Uterus (tissue), 4 donors: Measurements from ENCODE around the gene SAMD4A. TPM values are rescaled to one million over a fixed set of nuclear protein-coding genes. Genes with fewer than 3 reads are reported as not detected.

Experiments
- DNase-seq, 2 donors: peaks; one replicate each; pipeline ENCODE4 v3.0.0-alpha.2; 2019 to 2020
- H3K27ac ChIP-seq, 2 donors: fragments of 200-600 bp; sonication (generic); 1 replicate in 1 of 2; 2 replicates in 1 of 2; pipeline ENCODE4 v1.5.1; 2016 to 2018
- H3K27me3 ChIP-seq, 2 donors: fragments of 200-600 bp; sonication (generic); one replicate each; pipeline ENCODE4 v1.5.1; 2018 to 2019; ENCODE audit warnings: control low read depth in 1 of 2
- H3K36me3 ChIP-seq, 2 donors: fragments of 200-600 bp; sonication (generic); one replicate each; pipeline ENCODE4 v1.5.1; 2019; ENCODE audit warnings: control low read depth in 1 of 2
- H3K4me1 ChIP-seq, 2 donors: fragments of 200-600 bp; sonication (generic); one replicate each; pipeline ENCODE4 v1.5.1; 2018 to 2019; ENCODE audit warnings: control low read depth in 1 of 2
- H3K4me3 ChIP-seq, 2 donors: fragments of 200-600 bp; sonication (generic); 1 replicate in 1 of 2; 2 replicates in 1 of 2; pipeline ENCODE4 v1.5.1; 2018 to 2019; ENCODE audit warnings: mild to moderate bottlenecking in 1 of 2
- H3K9me3 ChIP-seq, 2 donors: fragments of 200-600 bp; sonication (generic); one replicate each; pipeline ENCODE4 v1.5.1; 2019; ENCODE audit warnings: control low read depth in 1 of 2
- POLR2A ChIP-seq, 2 donors: fragments of 450-650 bp; IDR thresholded peaks; one replicate each; pipeline ENCODE4 v1.6.1; 2016; ENCODE audit warnings: antibody characterized with exemption in 2 of 2, mild to moderate bottlenecking in 1 of 2, moderate library complexity in 1 of 2
- intact Hi-C: fragments of 100-400 bp; cut with DNase I; formaldehyde crosslinking; loops from one replicate; pipeline ENCODE4 v1.15.1; 2023; ENCODE audit warnings: low total_unique reads
- total RNA-seq, 4 donors: library from RNA; depleted of rRNA in 3 of 4; stranded (reverse); fragments of >200 nt in 3 of 4; gene quantifications; one replicate each; pipeline versions ENCODE4 v1.1.0 to v1.2.4, GENCODE V29; 2014 to 2023
- TF ChIP-seq, protein P1 (sequence below), 4 experiments: fragments of 200-600 bp in 2 of 4; fragments of 450-650 bp in 2 of 4; sonication (generic) in 2 of 4; IDR thresholded peaks; one replicate each; pipeline ENCODE4 v1.5.1; 2016 to 2019; ENCODE audit warnings: antibody characterized with exemption in 4 of 4, mild to moderate bottlenecking in 2 of 4, moderate library complexity in 1 of 4
- donor health status: DM: yes; HTN: yes; CAD: no.

The SAMD4A gene
- total RNA-seq, 4 donors from 2014 or later: 46.9 to 67.8 (median 55.0) TPM

DNA sequence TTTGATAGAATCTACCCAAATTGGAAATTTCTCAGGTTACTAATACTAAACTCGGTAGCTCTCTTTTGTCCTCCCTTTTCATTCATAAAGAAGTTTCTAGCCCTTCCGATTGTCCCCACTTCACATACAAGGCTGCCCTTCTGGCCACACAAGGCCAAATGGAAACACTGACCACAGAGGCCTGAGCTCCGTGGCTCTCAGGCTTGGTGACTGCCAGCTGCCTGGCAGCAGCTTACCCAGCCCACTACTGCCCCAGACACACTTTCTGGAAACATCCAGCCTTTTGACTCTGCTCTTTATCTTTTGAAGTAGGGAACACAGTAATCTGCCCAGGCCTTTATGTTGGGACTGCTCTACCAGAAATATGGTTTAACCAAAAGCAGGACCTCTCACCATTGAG lies 168.5 kb downstream of the SAMD4A start:
- H3K27ac ChIP-seq: no peak overlapping the region
- TF ChIP-seq POLR2A (IDR thresholded peaks at IDR 0.05): no peak
- TF ChIP-seq, protein P1, sequence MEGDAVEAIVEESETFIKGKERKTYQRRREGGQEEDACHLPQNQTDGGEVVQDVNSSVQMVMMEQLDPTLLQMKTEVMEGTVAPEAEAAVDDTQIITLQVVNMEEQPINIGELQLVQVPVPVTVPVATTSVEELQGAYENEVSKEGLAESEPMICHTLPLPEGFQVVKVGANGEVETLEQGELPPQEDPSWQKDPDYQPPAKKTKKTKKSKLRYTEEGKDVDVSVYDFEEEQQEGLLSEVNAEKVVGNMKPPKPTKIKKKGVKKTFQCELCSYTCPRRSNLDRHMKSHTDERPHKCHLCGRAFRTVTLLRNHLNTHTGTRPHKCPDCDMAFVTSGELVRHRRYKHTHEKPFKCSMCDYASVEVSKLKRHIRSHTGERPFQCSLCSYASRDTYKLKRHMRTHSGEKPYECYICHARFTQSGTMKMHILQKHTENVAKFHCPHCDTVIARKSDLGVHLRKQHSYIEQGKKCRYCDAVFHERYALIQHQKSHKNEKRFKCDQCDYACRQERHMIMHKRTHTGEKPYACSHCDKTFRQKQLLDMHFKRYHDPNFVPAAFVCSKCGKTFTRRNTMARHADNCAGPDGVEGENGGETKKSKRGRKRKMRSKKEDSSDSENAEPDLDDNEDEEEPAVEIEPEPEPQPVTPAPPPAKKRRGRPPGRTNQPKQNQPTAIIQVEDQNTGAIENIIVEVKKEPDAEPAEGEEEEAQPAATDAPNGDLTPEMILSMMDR (IDR thresholded peaks at IDR 0.05): no peak
- H3K9me3 ChIP-seq: no peaks in the 10 kb centered on the region
- no peaks in the 10 kb centered on the region for H3K36me3 ChIP-seq
- no peaks in the 10 kb centered on the region for H3K4me1 ChIP-seq
- no peaks in the 10 kb centered on the region for H3K27me3 ChIP-seq
- DNase-seq: no peak
- H3K4me3 ChIP-seq: no peak overlapping the region
- intact Hi-C loops: no loop called here

DNA sequence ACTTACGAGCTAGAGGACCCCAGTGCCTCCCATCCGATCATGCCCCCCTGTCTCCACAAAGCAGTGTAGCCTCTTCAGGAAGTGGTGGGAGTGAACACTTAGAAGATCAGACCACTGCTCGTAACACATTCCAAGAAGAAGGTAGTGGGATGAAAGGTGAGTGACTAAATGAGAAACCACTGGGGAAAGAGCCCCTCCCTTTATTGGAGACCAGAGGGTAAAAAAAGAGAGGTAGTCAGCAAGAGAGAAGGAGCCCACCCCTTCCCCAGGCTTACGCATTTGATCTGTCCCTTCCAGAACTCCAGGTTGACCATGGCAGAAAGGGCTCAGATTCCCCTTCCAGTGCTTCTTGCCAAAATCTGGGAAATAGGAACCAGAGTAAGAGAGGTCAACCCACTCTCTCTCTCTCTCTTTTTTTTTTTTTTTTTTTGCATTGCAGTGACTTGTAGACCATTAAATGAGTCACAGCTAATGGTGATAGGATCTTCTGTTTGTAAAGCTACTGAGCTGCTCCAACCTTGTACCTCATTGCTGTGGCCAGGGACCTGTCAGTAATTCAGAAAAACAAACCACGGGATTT lies 170.3 kb downstream of the SAMD4A start:
- no peak for DNase-seq
- no peak overlapping the region for H3K27ac ChIP-seq
- TF ChIP-seq, protein P1 (IDR thresholded peaks at IDR 0.05): no peak
- TF ChIP-seq POLR2A (IDR thresholded peaks at IDR 0.05): no peak
- H3K9me3 ChIP-seq: no peaks in the 10 kb centered on the region
- H3K4me1 ChIP-seq: no peaks in the 10 kb centered on the region
- intact Hi-C loops: no loop called here
- H3K27me3 ChIP-seq: no peaks in the 10 kb centered on the region
- H3K36me3 ChIP-seq: no peaks in the 10 kb centered on the region
- no peak overlapping the region for H3K4me3 ChIP-seq

DNA sequence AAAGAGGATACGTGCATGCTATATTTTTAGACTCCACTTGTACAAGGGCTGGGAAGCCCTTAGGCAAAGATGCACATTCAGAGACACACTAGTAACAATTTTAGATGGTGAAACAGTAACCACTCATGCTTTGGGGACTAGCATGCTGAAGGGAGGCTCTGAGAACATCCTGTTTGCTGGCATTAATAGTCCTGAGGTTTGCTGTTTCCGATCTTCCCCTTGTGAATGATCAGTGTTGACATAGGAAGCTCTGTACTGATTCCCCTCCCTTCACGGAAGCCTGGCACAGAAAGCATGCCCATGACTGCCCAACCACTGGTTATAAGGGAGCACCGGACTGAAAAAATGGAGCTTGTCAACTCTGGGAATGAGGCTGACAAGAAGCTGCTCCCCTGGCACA lies 171.1 kb downstream of the SAMD4A start:
- Histone ChIP-seq H3K4me1 (no peaks in the 10 kb centered on the region), H3K36me3 (no peaks in the 10 kb centered on the region), H3K4me3 (no peak overlapping the region), H3K27me3 (no peaks in the 10 kb centered on the region), H3K9me3 (no peaks in the 10 kb centered on the region), H3K27ac (no peak overlapping the region)
- intact Hi-C loops: no loop called here
- TF ChIP-seq, protein P1 (IDR thresholded peaks at IDR 0.05): no peak
- no peak for TF ChIP-seq POLR2A (IDR thresholded peaks at IDR 0.05)
- DNase-seq: no peak

DNA sequence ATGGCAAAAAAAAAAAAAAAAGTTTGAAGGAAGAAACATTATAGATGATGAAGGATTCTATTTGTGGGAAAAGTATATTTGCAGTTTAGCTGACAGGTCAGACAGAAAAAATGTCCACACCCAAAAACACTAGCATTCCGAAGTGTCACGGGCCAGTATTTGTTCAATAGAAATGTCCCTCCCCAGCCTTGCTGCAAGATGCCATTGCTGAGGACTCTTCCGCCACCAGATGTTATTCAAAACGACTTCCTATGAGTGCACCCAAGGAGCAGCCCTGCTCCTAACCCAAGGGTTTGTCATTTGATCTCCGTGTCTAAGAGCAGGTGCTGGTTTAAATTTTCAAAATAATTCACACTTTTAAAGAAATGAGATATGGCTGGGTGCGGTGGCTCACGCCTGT lies 172.6 kb downstream of the SAMD4A start:
- intact Hi-C loops: no loop called here

More for the DNA sequence above, 172.6 kb downstream of the SAMD4A start:
- H3K27ac ChIP-seq: no peak overlapping the region
- no peak for DNase-seq
- no peaks in the 10 kb centered on the region for H3K27me3 ChIP-seq
- H3K36me3 ChIP-seq: no peaks in the 10 kb centered on the region
- H3K9me3 ChIP-seq: no peaks in the 10 kb centered on the region
- no peaks in the 10 kb centered on the region for H3K4me1 ChIP-seq
- TF ChIP-seq POLR2A (IDR thresholded peaks at IDR 0.05): no peak
- TF ChIP-seq, protein P1 (IDR thresholded peaks at IDR 0.05): no peak
- H3K4me3 ChIP-seq: no peak overlapping the region
